BJ (cell line): ENCODE results near the gene TBC1D12. TPM values are rescaled to one million over a fixed set of nuclear protein-coding genes. Genes with fewer than 3 reads are reported as not detected.
"Not testable (repeated sequence)": the region's sequence is repeated elsewhere in the genome, so short reads cannot be mapped to it uniquely, and the experiment has no call there.

Experiments
- CTCF ChIA-PET: fragments of 350-600 bp; formaldehyde crosslinking; extraction: SDS; loops from one replicate; lab custom pipeline; 2021; ENCODE audit warnings: antibody characterized with exemption, inconsistent platforms; lab: Yijun Ruan, JAX
- POLR2A ChIA-PET: fragments of 300-600 bp; sonication (Branson Sonifier 250); formaldehyde crosslinking; extraction: SDS; loops from one replicate; lab custom pipeline; 2021; ENCODE audit warnings: antibody characterized with exemption; lab: Charles Lee
- DNase-seq: peaks from one replicate; pipeline ENCODE4 v3.0.0-alpha.2; 2011; ENCODE audit warnings: low read depth
- H3K27me3 ChIP-seq: 2 replicates; pipeline ENCODE4 v1.6.0; 2011; ENCODE audit warnings: low read length; ENCODE audit not compliant: control insufficient read depth, insufficient read depth
- H3K36me3 ChIP-seq: 2 replicates; pipeline ENCODE4 v1.5.1; 2011; ENCODE audit warnings: low read length; ENCODE audit not compliant: control insufficient read depth, insufficient read depth
- H3K4me3 ChIP-seq: 2 replicates; pipeline ENCODE4 v1.5.1; 2011; ENCODE audit warnings: low read depth, mild to moderate bottlenecking, control low read depth, low read length
- CTCF ChIP-seq: IDR thresholded peaks from 2 replicates; pipeline ENCODE4 v1.5.1; 2011; ENCODE audit warnings: low read depth, mild to moderate bottlenecking, control low read depth, inconsistent platforms, low read length, moderate library complexity; ENCODE audit not compliant: insufficient read depth
- polyA plus RNA-seq: library from polyadenylated mRNA; depleted of rRNA; stranded (reverse); fragments of >200 nt; gene quantifications from 2 replicates; pipeline ENCODE4 v1.2.3, GENCODE V29; 2011

The TBC1D12 gene
- polyA plus RNA-seq, 1 experiment: 2.3 TPM

- ChIA-PET CTCF (interaction anchor here (1.0 to 1.2 kb wide), 2 partner anchors 10 to 17 kb away, joined by 3 read pairs; no protein-coding TSS in a partner anchor), POLR2A (no interaction called here)
- no peak for DNase-seq
- TF ChIP-seq CTCF: no peak
- H3K36me3 ChIP-seq: no peaks in the 10 kb centered on the region
- no peak overlapping the region for H3K4me3 ChIP-seq
- no peaks in the 10 kb centered on the region for H3K27me3 ChIP-seq
Observed at GRCh38 chr10:94524146-94524545, 121.8 kb downstream of the TBC1D12 start.

- ChIA-PET CTCF (interaction anchor here (1.2 kb wide), 1 partner anchor 18 kb away, joined by 3 read pairs; no protein-coding TSS in a partner anchor), POLR2A (no interaction called here)
Observed at GRCh38 chr10:94524711-94525110, 122.4 kb downstream of the TBC1D12 start.

GRCh38 chr10:94531550-94531949 lies 129.2 kb downstream of the TBC1D12 start:
- H3K27me3 ChIP-seq, H3K4me3 ChIP-seq, POLR2A ChIA-PET, H3K36me3 ChIP-seq, DNase-seq, CTCF ChIA-PET: not testable (repeated sequence)

More at GRCh38 chr10:94524711-94525110, 122.4 kb downstream of the TBC1D12 start:
- H3K4me3 ChIP-seq: no peak overlapping the region
- H3K27me3 ChIP-seq: no peaks in the 10 kb centered on the region
- no peaks in the 10 kb centered on the region for H3K36me3 ChIP-seq
- no peak for TF ChIP-seq CTCF
- no peak for DNase-seq

GRCh38 chr10:94533027-94533426 lies 130.7 kb downstream of the TBC1D12 start:
- ChIA-PET CTCF (no interaction called here), POLR2A (no interaction called here)
- Histone ChIP-seq H3K36me3 (peaks cover 1% of the 10 kb centered on the region; the same call in 1 of the 2 replicates), H3K4me3 (no peak overlapping the region), H3K27me3 (no peaks in the 10 kb centered on the region)
- TF ChIP-seq CTCF: no peak
- DNase-seq: no peak

GRCh38 chr10:94542282-94542681 lies 139.9 kb downstream of the TBC1D12 start:
- H3K27me3 ChIP-seq, H3K4me3 ChIP-seq, CTCF ChIA-PET, DNase-seq, H3K36me3 ChIP-seq, POLR2A ChIA-PET: not testable (repeated sequence)

- Histone ChIP-seq H3K27me3 (no peaks in the 10 kb centered on the region), H3K4me3 (peak within 1 kb of the TSS; percentile 95), H3K36me3 (no peaks in the 10 kb centered on the region)
- CTCF ChIA-PET: interaction anchor here (0.8 to 1.1 kb wide), 2 partner anchors 10 to 36 kb away, joined by 3 to 5 read pairs; no protein-coding TSS in a partner anchor
- POLR2A ChIA-PET: interaction anchor here (0.7 kb wide), 1 partner anchor 873 kb away, joined by 3 read pairs; no protein-coding TSS in a partner anchor
- DNase-seq: peak; percentile 19
- TF ChIP-seq CTCF: no peak
Observed at GRCh38 chr10:94545391-94546048, 143.2 kb downstream of the TBC1D12 start, which contains the start of gene HELLS. Gene HELLS, plus strand, starts transcription at chr10:94545788. Its CDS starts 134 bp downstream, at chr10:94545922.
